ES-I3 (cell line): ENCODE results near the gene SLC12A4.

Source experiments
- H3K36me3 ChIP-seq: 2 replicates; pipeline ENCODE4 v1.6.1; 2013; ENCODE audit warnings: mild to moderate bottlenecking, low read length, control low read depth, moderate library complexity; ENCODE audit not compliant: insufficient read depth
- H3K4me1 ChIP-seq: 2 replicates; pipeline ENCODE4 v1.6.1; 2013; ENCODE audit warnings: mild to moderate bottlenecking, control low read depth, low read length; ENCODE audit not compliant: insufficient read depth
- H3K9ac ChIP-seq: 2 replicates; pipeline ENCODE4 v1.6.1; 2013; ENCODE audit warnings: low read depth, mild to moderate bottlenecking, low read length, moderate library complexity
- H3K9me3 ChIP-seq: 2 replicates; pipeline ENCODE4 v1.6.1; 2013; ENCODE audit warnings: mild to moderate bottlenecking, low read length, moderate library complexity; ENCODE audit not compliant: control insufficient read depth, insufficient read depth

The SLC12A4 gene

DNA sequence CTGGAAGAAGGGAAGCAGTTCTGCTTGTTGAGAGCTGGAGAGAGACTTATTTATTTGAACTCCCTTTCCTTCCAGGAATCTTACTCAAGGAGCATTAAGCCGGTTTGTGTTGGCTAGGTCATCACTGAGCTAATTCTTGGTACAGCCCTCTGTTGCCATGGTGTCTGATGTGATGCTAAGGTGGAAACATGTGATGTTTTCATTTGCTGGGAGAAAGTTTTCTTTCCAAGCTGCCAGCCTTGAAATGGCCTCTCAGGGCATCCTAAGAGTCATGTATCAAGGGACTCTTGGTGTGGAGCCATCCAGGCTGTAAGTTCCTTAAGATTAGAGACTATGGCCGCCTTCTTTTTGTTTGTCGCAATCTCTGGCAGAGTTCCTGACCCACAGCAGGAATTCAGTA lies 71.2 kb downstream of the SLC12A4 start:
- Histone ChIP-seq H3K9ac (no peak overlapping the region), H3K4me1 (no peaks in the 10 kb centered on the region; the same call in 1 of the 2 replicates)

DNA sequence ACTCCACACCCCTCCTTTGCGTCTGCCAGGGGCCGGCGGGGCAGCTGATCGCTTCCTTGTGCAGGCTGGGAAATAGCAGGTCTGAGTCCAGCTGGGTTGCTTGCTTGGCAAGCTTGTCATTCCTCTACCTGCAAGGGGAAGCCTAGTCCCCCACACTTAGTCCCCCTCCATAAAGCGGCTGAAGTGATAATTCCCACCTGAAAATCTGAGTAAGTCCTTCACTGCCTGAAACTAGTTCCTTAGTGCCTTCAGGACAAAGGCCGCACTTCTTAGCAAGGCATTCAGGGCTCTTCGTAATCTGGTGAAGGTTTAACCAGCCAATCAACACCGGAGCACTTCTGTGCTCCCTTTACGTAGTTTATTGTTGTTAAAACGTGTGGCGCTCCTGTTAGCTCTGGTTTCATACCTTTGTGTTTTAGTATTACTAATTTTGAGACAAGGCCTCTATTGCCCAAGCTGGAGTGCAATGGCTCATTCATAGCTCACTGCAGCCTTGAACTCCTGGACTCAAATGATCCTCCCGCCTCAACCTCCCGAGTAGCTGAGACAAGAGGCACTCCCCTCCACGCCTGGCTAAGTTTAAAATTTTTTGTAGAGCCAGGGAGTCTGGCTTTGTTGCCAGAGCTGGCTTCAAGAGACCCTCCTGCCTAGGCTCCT lies 74.6 kb downstream of the SLC12A4 start:
- no peaks in the 10 kb centered on the region for H3K36me3 ChIP-seq
- no peaks in the 10 kb centered on the region for H3K9me3 ChIP-seq
- H3K4me1 ChIP-seq: no peaks in the 10 kb centered on the region; the same call in 1 of the 2 replicates
- peak overlapping the region; percentile 97 for H3K9ac ChIP-seq

More for the DNA sequence above, 71.2 kb downstream of the SLC12A4 start:
- Histone ChIP-seq H3K36me3 (no peaks in the 10 kb centered on the region), H3K9me3 (no peaks in the 10 kb centered on the region)
